Activated B cell treated with CpG ODN at 0.5 μM for 24 hours (primary cell): Measurements from ENCODE around the gene SDC1. TPM values are rescaled to one million over a fixed set of nuclear protein-coding genes. Genes with fewer than 3 reads are reported as not detected.

Source experiments
- ATAC-seq: fragments of 200-7000 bp; cut with Tn5 transposase; one replicate; pipeline ENCODE4 v1.10.0; 2021; ENCODE audit warnings: low read depth, mild to moderate bottlenecking, moderate library complexity
- CTCF ChIA-PET: fragments of 350-600 bp; sonication (Branson Sonifier 250); formaldehyde crosslinking; loops from one replicate; lab custom pipeline; 2021; ENCODE audit warnings: antibody characterized with exemption; lab: Charles Lee
- POLR2A ChIA-PET: fragments of 350-600 bp; sonication (Branson Sonifier 250); formaldehyde crosslinking; loops from one replicate; lab custom pipeline; 2021; ENCODE audit warnings: antibody characterized with exemption; lab: Charles Lee
- DNase-seq: peaks from one replicate; pipeline ENCODE4 v3.0.0; 2022
- H3K27ac Mint-ChIP-seq: one replicate; pipeline ENCODE4 v1.8.0; 2020; ENCODE audit warnings: mixed read lengths
- H3K27me3 Mint-ChIP-seq: one replicate; pipeline ENCODE4 v1.8.0; 2021; ENCODE audit warnings: mixed read lengths
- H3K36me3 Mint-ChIP-seq: one replicate; pipeline ENCODE4 v1.8.0; 2021; ENCODE audit warnings: low read depth, mixed read lengths
- H3K4me1 Mint-ChIP-seq: one replicate; pipeline ENCODE4 v1.8.0; 2021; ENCODE audit warnings: mixed read lengths
- H3K4me3 Mint-ChIP-seq: one replicate; pipeline ENCODE4 v1.8.0; 2020; ENCODE audit warnings: mild to moderate bottlenecking, mixed read lengths
- H3K9me3 Mint-ChIP-seq: one replicate; pipeline ENCODE4 v1.8.0; 2020; ENCODE audit warnings: mixed read lengths
- intact Hi-C: fragments of 100-400 bp; cut with micrococcal nuclease; formaldehyde crosslinking; loops from one replicate; pipeline ENCODE4 v1.15.1; 2024
- total RNA-seq: library from RNA; stranded (reverse); gene quantifications from 2 replicates; pipeline ENCODE4 v1.2.3, GENCODE V29; 2022
- TF ChIP-seq, protein P1 (sequence below): fragments of 200-600 bp; IDR thresholded peaks from one replicate; pipeline ENCODE4 v1.8.0; 2022; ENCODE audit warnings: antibody characterized with exemption, mild to moderate bottlenecking

The SDC1 gene
- total RNA-seq, 1 donor from 2014 or later, result not detected

- no peak overlapping the region for H3K27ac Mint-ChIP-seq
- CTCF ChIA-PET, result no interaction called here
- H3K36me3 Mint-ChIP-seq, result no peaks in the 10 kb centered on the region
- peaks cover 12% of the 10 kb centered on the region for H3K4me1 Mint-ChIP-seq
- peak overlapping the region; percentile 41 for H3K4me3 Mint-ChIP-seq
- ATAC-seq (no peak), DNase-seq (peak; percentile 22)
- TF ChIP-seq, protein P1, sequence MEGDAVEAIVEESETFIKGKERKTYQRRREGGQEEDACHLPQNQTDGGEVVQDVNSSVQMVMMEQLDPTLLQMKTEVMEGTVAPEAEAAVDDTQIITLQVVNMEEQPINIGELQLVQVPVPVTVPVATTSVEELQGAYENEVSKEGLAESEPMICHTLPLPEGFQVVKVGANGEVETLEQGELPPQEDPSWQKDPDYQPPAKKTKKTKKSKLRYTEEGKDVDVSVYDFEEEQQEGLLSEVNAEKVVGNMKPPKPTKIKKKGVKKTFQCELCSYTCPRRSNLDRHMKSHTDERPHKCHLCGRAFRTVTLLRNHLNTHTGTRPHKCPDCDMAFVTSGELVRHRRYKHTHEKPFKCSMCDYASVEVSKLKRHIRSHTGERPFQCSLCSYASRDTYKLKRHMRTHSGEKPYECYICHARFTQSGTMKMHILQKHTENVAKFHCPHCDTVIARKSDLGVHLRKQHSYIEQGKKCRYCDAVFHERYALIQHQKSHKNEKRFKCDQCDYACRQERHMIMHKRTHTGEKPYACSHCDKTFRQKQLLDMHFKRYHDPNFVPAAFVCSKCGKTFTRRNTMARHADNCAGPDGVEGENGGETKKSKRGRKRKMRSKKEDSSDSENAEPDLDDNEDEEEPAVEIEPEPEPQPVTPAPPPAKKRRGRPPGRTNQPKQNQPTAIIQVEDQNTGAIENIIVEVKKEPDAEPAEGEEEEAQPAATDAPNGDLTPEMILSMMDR, result no peak
- intact Hi-C loops, result loop anchor here (10.0 kb wide), 2 partner anchors 239 to 431 kb away; partner anchors contain the start of gene HS1BP3
- H3K27me3 Mint-ChIP-seq, result peaks cover 43% of the 10 kb centered on the region
- POLR2A ChIA-PET, result no interaction called here
- no peaks in the 10 kb centered on the region for H3K9me3 Mint-ChIP-seq
Observed at GRCh38 chr2:20223407-20224163, 1.3 kb downstream of the SDC1 start.

- H3K4me1 Mint-ChIP-seq, result peaks cover 12% of the 10 kb centered on the region
- intact Hi-C loops, result loop anchor here (10.0 kb wide), 2 partner anchors 238 to 432 kb away; partner anchors contain the start of gene HS1BP3
- TF ChIP-seq, protein P1, result no peak
- no peak overlapping the region for H3K27ac Mint-ChIP-seq
- ATAC-seq (no peak), DNase-seq (no peak)
- ChIA-PET POLR2A (no interaction called here), CTCF (no interaction called here)
- peaks cover 43% of the 10 kb centered on the region for H3K27me3 Mint-ChIP-seq
- peak overlapping the region; percentile 53 for H3K4me3 Mint-ChIP-seq
- no peaks in the 10 kb centered on the region for H3K9me3 Mint-ChIP-seq
- H3K36me3 Mint-ChIP-seq, result no peaks in the 10 kb centered on the region
Observed at GRCh38 chr2:20222769-20223406, 2.0 kb downstream of the SDC1 start.

- H3K4me1 Mint-ChIP-seq, result peaks cover 12% of the 10 kb centered on the region
- peaks cover 37% of the 10 kb centered on the region for H3K27me3 Mint-ChIP-seq
- DNase-seq (no peak), ATAC-seq (no peak)
- CTCF ChIA-PET, result no interaction called here
- no peak overlapping the region for H3K27ac Mint-ChIP-seq
- no peaks in the 10 kb centered on the region for H3K9me3 Mint-ChIP-seq
- intact Hi-C loops, result loop anchor here (10.0 kb wide), 2 partner anchors 237 to 433 kb away; partner anchors contain the start of gene HS1BP3
- peak overlapping the region; percentile 50 for H3K4me3 Mint-ChIP-seq
- TF ChIP-seq, protein P1, result no peak
- no peaks in the 10 kb centered on the region for H3K36me3 Mint-ChIP-seq
- POLR2A ChIA-PET, result no interaction called here
Observed at GRCh38 chr2:20222014-20222768, 2.7 kb downstream of the SDC1 start.

GRCh38 chr2:20221555-20221973 is 3.4 kb downstream of the SDC1 start:
- TF ChIP-seq, protein P1, result no peak
- DNase-seq, result no peak
- Mint-ChIP-seq H3K4me3 (peak overlapping the region; percentile 50), H3K9me3 (no peaks in the 10 kb centered on the region), H3K27me3 (peaks cover 37% of the 10 kb centered on the region), H3K27ac (no peak overlapping the region), H3K4me1 (peaks cover 12% of the 10 kb centered on the region), H3K36me3 (no peaks in the 10 kb centered on the region)
- ATAC-seq, result no peak
- CTCF ChIA-PET, result no interaction called here
- POLR2A ChIA-PET, result no interaction called here
- intact Hi-C loops, result loop anchor here (10.0 kb wide), 2 partner anchors 237 to 433 kb away; partner anchors contain the start of gene HS1BP3
